HFF-Myc (cell line): Measurements from ENCODE around the gene ZXDC.

Experiments used
- DNase-seq: peaks from one replicate; pipeline ENCODE4 v3.0.0-alpha.2; 2011; ENCODE audit warnings: low read depth; ENCODE audit errors: extremely low read depth
- H3K4me3 ChIP-seq: replicated peaks from 2 replicates; pipeline ENCODE4 v1.5.1; 2011; ENCODE audit warnings: low read depth, mild to moderate bottlenecking, control low read depth, low read length
- TF ChIP-seq, protein P1 (sequence below): IDR thresholded peaks from 2 replicates; pipeline ENCODE4 v1.5.1; 2012; ENCODE audit warnings: mild to moderate bottlenecking, low read depth, low read length, control low read depth; ENCODE audit errors: missing control alignments

The ZXDC gene

DNA sequence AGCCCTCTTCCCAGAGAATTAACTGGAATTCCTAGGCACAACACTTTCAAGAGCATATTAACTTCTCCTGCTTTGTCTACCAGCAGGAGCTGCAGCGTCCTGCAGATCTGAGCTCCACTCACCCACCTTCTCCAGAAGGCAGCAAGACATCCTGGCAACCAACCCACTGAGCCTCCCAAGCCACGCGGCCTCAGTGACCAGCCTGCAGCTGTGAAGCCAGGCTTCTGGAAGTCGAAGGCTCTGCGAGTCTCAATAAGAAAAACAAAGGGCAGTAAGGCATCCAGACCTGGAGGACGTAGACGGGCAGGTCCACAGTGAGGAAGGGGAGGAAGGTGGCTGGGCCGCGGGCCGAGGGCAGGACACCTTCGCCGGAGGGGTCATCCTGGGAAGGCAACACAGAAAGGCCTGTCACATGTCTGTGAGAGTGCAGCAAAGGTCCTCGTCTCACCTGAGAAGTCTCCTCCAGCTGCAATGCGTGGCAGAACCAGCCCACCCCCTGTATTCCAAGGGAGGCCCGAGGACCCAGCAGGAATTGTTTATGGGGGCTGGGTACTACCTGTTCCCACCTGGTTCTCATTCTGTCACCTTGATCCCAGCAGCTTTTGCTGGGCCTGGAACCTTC, 36.2 kb downstream of the ZXDC start:
- TF ChIP-seq, protein P1, sequence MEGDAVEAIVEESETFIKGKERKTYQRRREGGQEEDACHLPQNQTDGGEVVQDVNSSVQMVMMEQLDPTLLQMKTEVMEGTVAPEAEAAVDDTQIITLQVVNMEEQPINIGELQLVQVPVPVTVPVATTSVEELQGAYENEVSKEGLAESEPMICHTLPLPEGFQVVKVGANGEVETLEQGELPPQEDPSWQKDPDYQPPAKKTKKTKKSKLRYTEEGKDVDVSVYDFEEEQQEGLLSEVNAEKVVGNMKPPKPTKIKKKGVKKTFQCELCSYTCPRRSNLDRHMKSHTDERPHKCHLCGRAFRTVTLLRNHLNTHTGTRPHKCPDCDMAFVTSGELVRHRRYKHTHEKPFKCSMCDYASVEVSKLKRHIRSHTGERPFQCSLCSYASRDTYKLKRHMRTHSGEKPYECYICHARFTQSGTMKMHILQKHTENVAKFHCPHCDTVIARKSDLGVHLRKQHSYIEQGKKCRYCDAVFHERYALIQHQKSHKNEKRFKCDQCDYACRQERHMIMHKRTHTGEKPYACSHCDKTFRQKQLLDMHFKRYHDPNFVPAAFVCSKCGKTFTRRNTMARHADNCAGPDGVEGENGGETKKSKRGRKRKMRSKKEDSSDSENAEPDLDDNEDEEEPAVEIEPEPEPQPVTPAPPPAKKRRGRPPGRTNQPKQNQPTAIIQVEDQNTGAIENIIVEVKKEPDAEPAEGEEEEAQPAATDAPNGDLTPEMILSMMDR = no peak
- no peak overlapping the region for H3K4me3 ChIP-seq
- DNase-seq = no peak

DNA sequence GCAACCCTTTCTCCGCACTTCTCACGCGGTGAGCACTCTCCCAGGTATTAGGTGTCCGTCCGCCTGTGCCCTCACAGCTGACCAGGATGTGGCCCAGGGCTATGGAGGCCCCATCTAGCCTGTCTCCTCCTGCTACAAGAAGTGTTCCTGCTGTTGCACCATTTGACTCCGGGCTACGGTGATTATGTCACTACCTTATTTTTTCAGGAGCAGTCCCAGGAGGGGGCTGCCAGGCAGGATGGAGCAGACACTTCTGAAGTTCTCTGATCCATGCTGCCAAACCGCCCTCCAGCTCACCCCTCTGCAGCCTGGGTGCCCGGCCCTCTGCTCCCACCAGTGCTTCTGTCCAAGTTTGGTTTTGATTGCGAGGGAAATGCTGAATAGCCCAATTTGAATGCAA, 36.9 kb downstream of the ZXDC start:
- TF ChIP-seq, protein P1 = no peak
- DNase-seq = no peak
- no peak overlapping the region for H3K4me3 ChIP-seq

DNA sequence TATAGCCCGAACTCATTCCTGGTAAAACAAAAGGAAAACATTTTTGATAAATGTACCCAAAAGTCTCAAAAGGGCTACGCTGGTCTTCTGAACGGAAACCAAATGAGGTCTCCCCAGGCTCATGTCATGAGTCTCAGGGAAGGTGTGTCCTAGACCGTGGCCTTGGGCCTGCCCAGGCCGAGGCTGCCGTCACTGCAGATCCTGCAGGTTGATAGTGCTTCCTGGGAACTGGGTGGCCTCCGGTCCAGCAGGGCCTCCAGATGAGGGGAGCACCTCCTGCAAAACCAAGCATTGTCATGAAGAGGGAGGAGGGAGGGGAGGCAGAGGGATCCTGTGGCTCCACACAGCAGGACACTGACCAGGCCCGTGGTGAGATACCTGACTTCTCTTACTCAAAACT, 37.5 kb downstream of the ZXDC start:
- H3K4me3 ChIP-seq = no peak overlapping the region
- TF ChIP-seq, protein P1 = no peak
- no peak for DNase-seq

DNA sequence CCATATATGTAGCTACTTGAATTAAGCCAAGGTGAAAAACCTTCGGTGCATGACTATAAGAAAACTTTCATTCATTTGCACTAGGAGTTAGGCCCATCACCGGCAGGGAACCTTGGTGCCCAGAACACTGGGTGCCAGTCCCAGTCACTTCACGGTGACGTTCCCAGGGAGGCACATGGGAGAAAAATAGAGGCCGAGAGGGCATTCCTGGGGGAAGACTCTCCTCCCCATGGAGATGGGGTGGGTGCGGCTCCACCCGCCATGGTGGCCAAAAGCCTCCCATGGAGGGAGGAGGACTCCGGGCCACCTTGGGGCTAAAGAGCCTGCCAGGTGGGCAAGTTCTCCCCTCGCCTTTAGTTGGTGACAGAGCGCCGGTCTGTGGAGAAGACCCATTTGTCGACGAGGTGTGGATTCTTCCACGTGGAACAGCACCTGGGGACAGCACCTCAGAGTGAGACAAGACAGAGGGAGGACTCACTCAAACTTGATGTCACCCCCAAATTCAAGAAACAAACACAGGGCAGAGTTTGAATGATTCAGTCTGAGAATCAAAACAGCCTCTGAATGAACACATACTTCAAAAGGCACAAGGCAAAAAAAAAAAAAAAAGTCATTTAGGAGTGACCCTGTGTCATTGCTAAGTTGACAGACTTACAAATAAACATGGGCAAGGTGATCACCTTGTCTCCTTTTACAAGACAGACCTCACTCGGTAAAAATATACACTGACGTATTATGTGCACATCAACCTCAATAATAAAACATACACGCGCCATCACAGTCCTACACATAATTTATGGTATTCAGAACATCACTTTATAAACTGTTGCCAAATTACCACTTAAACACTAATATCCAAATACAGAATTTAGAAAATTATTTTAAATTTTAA, 38.6 kb downstream of the ZXDC start:
- no peak overlapping the region for H3K4me3 ChIP-seq
- TF ChIP-seq, protein P1 = no peak

DNA sequence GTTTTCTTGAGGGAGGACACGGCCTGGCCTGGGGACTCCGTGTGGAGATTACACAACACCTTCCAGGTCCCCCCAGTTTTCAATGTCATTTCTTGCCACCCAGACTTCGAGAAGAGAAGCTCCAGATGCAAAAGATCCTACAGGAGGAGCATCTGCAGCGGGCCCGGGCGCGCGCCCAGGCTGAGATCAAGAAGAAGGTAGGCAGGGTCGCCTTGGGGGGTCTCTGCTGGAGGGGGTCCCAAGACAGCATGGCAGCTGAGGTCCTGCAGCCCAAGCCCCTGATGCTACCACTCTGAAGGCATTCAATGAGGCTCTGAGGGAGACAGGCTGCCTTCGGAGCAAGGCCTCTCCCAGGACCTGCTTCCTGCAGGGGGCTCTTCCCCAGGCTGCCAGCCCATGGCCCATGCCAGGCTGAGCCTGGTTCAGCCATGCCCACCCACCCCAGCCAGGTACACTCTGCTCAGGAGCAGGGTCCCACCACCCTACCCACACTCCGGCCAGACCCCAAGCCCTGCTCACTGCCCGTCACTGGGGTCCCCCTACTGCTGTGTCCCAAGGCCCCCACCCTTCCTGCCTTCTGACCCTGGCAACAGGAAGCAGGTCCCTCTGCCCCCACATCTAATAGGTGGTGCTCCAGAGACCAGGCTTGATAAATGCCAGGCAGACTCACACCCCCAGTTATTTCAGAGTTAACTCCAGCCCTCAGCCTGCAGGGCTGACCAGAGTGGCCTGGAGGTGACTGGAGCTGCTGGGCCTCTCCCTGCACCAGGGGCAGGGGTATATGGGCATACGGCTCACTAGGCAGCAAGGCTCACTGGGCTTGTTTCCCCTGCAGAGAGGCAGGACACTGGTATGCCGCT, 40.0 kb downstream of the ZXDC start:
- no peak for DNase-seq
- TF ChIP-seq, protein P1 = no peak
- H3K4me3 ChIP-seq = no peak overlapping the region

More for the DNA sequence above, 38.6 kb downstream of the ZXDC start:
- no peak for DNase-seq

DNA sequence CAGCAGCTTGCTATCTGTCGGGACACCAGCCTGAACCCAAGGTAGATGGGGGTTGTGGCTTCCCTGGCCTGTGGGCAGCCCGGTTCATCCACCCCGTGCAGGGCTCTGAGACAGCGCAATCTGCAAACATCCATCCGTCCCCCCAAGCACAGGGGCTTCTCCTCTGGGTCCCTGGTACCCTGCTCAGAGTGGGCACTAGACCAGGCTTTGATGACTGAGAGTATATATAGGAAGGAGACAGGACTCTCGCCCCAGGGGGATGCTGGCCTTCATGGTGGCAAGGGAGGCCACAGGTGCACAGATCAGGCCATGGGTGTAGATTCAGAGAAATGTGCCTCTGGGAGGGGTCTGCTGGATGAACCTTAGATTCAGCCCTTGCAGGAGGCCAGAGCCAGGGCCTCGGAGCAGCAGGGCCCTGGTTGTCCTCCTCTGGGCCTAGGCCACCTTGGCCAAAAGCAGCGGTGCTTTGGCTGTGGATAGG, 40.7 kb downstream of the ZXDC start:
- TF ChIP-seq, protein P1 = no peak
- no peak for DNase-seq
- H3K4me3 ChIP-seq = no peak overlapping the region
